ENCODE measurements around the gene CLK3. TPM values are rescaled to one million over a fixed set of nuclear protein-coding genes. Genes with fewer than 3 reads are reported as not detected.

CLK3 gene
- total RNA-seq, 4 donors from 2014 or later = 46.8 to 105 (median 58.0) TPM

DNA sequence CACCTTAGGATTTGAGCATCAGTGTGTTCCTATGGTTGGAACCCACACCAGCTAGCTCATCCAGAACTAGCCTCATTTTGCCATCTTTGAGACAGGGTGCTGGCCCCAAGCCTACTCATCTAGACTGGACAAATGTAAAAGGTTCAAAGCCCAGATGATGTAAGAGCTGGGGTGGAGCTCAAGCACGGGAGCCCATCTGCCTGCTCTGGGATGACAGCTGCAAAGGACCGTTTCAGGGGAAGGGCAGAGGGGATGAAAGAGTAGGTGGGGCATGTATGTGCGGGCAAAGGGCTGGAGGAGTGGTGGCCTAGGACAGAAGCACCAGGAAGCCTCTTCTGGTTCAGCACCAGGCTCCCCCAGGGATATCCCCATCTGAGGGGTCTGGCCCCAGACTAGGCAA is 15.8 kb downstream of the CLK3 start:
- WGBS, 2 donors = 20 to 44% methylated on average over 1 to 3 of the region's 3 CpGs
- Histone ChIP-seq H3K4me1 (no peaks in the 10 kb centered on the region), H3K4me3 (no peak overlapping the region), H3K27me3 (no peaks in the 10 kb centered on the region), H3K36me3 (peaks cover 33 to 100% (median 63%) of the 10 kb centered on the region in 3 donors), H3K27ac (no peak overlapping the region), H3K9me3 (no peaks in the 10 kb centered on the region)
- DNase-seq = no peak
- no peak for TF ChIP-seq POLR2A (IDR thresholded peaks at IDR 0.05)
- intact Hi-C loops (cut with DNase I) = no loop called here

DNA sequence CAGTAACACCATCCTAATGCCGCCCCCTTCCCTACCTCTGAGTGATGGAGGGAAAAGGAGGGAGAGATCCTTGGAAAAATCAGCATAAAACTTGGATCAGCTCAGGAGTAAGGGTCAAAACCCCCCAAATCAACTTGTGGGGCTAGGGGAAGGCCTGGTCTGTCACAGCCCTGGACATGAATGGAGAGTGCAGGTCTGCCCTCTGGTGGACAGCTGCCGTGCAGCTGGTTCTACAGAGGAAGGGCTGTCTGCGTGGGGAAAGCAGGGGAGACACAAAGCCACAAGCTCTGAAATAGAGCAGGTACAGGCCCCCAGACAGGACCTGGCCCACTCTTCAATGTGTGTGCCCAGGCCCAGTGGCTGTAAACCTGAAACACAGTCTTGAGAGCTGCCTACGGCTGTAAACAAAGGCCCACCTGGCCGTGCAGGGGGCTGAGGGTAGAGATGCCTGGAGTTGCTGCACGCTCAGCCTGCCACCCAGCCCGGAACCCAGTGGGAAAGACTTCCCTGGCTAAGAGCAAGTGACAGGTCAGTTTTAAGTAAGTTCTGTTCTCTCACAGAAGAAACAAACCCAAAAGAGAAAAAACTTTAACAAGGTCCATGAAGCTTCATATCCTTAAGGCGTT is 16.4 kb downstream of the CLK3 start:
- intact Hi-C loops (cut with DNase I) = no loop called here
- H3K27me3 ChIP-seq = no peaks in the 10 kb centered on the region
- TF ChIP-seq POLR2A (IDR thresholded peaks at IDR 0.05) = no peak
- TF ChIP-seq, protein P1, sequence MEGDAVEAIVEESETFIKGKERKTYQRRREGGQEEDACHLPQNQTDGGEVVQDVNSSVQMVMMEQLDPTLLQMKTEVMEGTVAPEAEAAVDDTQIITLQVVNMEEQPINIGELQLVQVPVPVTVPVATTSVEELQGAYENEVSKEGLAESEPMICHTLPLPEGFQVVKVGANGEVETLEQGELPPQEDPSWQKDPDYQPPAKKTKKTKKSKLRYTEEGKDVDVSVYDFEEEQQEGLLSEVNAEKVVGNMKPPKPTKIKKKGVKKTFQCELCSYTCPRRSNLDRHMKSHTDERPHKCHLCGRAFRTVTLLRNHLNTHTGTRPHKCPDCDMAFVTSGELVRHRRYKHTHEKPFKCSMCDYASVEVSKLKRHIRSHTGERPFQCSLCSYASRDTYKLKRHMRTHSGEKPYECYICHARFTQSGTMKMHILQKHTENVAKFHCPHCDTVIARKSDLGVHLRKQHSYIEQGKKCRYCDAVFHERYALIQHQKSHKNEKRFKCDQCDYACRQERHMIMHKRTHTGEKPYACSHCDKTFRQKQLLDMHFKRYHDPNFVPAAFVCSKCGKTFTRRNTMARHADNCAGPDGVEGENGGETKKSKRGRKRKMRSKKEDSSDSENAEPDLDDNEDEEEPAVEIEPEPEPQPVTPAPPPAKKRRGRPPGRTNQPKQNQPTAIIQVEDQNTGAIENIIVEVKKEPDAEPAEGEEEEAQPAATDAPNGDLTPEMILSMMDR (IDR thresholded peaks at IDR 0.05) = peak; percentile 55 to 78 (median 68)
- WGBS, 2 donors = 60 to 75% methylated on average over 6 to 8 of the region's 8 CpGs
- no peak for DNase-seq
- no peak overlapping the region for H3K27ac ChIP-seq
- no peaks in the 10 kb centered on the region for H3K4me1 ChIP-seq
- peaks cover 33 to 100% (median 61%) of the 10 kb centered on the region in 3 donors for H3K36me3 ChIP-seq
- H3K9me3 ChIP-seq = no peaks in the 10 kb centered on the region
- no peak overlapping the region for H3K4me3 ChIP-seq

DNA sequence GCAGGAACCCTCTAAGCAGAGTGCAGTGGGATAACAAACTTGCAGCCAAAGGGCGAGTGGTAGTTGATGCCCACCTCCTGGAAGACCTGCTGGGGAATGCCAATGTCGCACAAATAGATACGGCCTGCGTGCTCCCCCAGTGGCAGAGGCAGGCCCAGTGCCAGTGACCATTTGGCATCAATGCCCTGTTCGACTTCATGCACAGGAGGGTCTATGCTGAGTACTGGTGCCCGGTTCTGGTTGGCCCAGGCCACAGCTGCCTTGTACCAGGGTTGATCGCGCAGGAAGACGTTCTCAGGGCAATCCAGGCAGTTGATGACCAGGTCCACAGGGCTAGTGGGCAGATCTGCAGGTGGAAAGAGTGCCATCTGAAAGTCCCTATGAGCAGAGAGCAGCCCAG is 17.0 kb downstream of the CLK3 start:
- Histone ChIP-seq H3K4me3 (no peak overlapping the region), H3K27me3 (no peaks in the 10 kb centered on the region), H3K27ac (no peak overlapping the region), H3K36me3 (peaks cover 33 to 100% (median 55%) of the 10 kb centered on the region in 3 donors), H3K9me3 (no peaks in the 10 kb centered on the region), H3K4me1 (no peaks in the 10 kb centered on the region)
- no peak for DNase-seq
- TF ChIP-seq POLR2A (IDR thresholded peaks at IDR 0.05) = no peak
- TF ChIP-seq, protein P1 (IDR thresholded peaks at IDR 0.05) = no peak
- intact Hi-C loops (cut with DNase I) = no loop called here
- WGBS, 2 donors = 91 to 100% methylated on average over 1 to 4 of the region's 9 CpGs

DNA sequence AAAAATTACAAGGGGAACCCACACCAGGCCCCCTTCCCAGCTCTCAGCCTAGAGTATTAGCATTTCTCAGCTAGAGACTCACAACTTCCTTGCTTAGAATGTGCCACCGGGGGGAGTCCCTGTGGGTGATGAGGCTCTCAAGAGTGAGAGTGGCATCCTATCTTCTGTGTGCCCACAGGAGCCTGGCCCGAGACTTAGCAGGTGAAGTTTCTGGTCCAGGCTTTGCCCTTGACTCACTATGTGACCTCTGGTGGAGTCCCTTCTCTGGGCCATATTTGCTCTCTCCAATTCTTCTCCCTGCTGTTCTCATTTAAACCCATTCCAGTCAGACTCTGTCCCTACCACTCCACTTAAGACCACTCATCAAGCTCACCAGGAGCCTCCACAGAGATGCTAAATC is 18.1 kb downstream of the CLK3 start:
- DNase-seq = no peak
- TF ChIP-seq POLR2A (IDR thresholded peaks at IDR 0.05) = no peak
- TF ChIP-seq, protein P1 (IDR thresholded peaks at IDR 0.05) = no peak
- Histone ChIP-seq H3K9me3 (no peaks in the 10 kb centered on the region), H3K36me3 (peaks cover 22 to 100% (median 43%) of the 10 kb centered on the region in 3 donors), H3K4me1 (no peaks in the 10 kb centered on the region), H3K27me3 (no peaks in the 10 kb centered on the region), H3K4me3 (no peak overlapping the region), H3K27ac (no peak overlapping the region)
- intact Hi-C loops (cut with DNase I) = no loop called here
- 52 to 58% methylated on average over 2 of the region's 2 CpGs for WGBS, 2 donors

DNA sequence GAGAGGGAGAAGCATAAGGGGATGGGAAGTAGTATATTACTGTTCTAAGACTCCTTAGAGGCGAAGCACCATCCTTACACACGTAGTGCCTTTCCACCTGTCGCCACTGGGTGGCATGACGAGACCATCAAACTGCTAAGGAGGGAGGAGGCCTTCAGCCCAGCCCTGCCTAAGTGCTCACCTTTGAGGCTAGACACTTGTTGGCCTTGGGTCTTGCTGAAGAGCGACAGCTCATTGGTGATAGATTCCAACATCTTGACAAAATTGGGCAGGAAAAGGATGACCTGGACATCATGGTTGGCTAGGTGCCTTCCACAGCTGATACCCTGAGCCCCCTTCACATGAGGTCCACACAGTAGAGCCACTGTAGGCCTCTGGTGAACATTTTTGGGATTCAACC is 19.6 kb downstream of the CLK3 start:
- Histone ChIP-seq H3K27me3 (no peaks in the 10 kb centered on the region), H3K36me3 (peaks cover 15 to 100% (median 36%) of the 10 kb centered on the region in 3 donors), H3K4me3 (no peak overlapping the region), H3K9me3 (no peaks in the 10 kb centered on the region), H3K27ac (no peak overlapping the region), H3K4me1 (peaks cover 0 to 7% (median 0%) of the 10 kb centered on the region in 3 donors)
- no peak for TF ChIP-seq POLR2A (IDR thresholded peaks at IDR 0.05)
- TF ChIP-seq, protein P1 (IDR thresholded peaks at IDR 0.05) = peak; percentile 64 to 95 (median 88)
- intact Hi-C loops (cut with DNase I) = loop anchor here (5.0 kb wide), 1 partner anchor 132 kb away; no protein-coding TSS in a partner anchor
- 17 to 22% methylated on average over 5 of the region's 5 CpGs for WGBS, 2 donors
- DNase-seq = no peak

Data from esophagus squamous epithelium (tissue), 5 donors.